ENCODE results near the gene ALG12. TPM values are rescaled to one million over a fixed set of nuclear protein-coding genes. Genes with fewer than 3 reads are reported as not detected.

Gene ALG12
- total and polyA plus RNA-seq, 2 of the 13 experiments (the other 11 are each of a cell fraction or from before 2014, with no cell fraction given), result 7.8 to 15.8 TPM

DNA sequence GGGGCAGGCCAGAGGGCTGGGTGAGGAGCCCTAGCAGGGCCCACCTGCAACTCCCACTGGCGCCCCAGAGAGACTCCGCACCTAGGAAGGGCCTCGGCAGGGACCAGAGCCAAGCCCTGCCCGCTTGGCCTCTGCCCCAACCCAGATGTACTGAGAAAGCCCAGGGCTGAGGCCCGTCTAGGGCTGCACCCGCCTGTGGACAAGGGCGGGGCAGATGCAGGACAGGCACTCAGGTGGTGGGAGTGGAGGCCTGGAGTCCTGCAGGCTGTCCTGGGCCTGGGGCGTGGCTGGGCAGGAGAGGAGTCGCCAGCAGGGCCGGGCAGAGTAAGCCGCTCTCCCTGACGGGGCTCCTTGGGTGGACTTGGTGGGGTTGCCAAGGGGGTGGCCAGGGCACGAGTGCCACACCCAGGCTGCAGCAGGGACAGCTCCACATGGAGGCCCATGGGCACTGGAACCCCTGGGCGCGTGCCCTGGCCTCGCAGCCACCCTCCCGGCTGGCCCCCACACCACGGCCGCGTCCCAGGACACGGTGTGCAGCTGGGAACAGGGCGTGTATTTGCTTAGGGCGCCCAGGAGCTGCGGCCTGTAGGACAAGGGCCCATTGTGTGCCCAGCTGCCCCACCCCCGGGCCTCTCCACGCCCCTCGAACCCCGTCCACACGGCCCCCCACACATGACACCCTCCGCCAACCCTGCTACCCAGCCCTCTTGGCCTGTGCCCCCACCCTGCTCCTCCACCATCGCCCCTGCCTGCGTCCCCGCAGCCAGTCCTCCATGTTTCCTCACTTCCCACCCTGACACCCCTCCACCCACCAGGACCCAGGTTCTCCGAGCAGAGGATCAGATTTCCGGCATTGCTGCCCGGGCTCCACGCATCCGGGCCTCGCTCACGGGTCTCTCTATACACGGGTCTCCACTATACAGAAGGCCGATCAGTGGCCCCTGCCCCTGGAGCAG is 31.0 kb upstream of the ALG12 start (continued):
- TF ChIP-seq, protein P1, sequence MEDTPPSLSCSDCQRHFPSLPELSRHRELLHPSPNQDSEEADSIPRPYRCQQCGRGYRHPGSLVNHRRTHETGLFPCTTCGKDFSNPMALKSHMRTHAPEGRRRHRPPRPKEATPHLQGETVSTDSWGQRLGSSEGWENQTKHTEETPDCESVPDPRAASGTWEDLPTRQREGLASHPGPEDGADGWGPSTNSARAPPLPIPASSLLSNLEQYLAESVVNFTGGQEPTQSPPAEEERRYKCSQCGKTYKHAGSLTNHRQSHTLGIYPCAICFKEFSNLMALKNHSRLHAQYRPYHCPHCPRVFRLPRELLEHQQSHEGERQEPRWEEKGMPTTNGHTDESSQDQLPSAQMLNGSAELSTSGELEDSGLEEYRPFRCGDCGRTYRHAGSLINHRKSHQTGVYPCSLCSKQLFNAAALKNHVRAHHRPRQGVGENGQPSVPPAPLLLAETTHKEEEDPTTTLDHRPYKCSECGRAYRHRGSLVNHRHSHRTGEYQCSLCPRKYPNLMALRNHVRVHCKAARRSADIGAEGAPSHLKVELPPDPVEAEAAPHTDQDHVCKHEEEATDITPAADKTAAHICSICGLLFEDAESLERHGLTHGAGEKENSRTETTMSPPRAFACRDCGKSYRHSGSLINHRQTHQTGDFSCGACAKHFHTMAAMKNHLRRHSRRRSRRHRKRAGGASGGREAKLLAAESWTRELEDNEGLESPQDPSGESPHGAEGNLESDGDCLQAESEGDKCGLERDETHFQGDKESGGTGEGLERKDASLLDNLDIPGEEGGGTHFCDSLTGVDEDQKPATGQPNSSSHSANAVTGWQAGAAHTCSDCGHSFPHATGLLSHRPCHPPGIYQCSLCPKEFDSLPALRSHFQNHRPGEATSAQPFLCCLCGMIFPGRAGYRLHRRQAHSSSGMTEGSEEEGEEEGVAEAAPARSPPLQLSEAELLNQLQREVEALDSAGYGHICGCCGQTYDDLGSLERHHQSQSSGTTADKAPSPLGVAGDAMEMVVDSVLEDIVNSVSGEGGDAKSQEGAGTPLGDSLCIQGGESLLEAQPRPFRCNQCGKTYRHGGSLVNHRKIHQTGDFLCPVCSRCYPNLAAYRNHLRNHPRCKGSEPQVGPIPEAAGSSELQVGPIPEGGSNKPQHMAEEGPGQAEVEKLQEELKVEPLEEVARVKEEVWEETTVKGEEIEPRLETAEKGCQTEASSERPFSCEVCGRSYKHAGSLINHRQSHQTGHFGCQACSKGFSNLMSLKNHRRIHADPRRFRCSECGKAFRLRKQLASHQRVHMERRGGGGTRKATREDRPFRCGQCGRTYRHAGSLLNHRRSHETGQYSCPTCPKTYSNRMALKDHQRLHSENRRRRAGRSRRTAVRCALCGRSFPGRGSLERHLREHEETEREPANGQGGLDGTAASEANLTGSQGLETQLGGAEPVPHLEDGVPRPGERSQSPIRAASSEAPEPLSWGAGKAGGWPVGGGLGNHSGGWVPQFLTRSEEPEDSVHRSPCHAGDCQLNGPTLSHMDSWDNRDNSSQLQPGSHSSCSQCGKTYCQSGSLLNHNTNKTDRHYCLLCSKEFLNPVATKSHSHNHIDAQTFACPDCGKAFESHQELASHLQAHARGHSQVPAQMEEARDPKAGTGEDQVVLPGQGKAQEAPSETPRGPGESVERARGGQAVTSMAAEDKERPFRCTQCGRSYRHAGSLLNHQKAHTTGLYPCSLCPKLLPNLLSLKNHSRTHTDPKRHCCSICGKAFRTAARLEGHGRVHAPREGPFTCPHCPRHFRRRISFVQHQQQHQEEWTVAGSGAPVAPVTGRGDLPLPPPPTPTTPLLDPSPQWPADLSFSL (CRISPR knock-in tag; IDR thresholded peaks at IDR 0.05), result no peak
- TF ChIP-seq CBX1 (IDR thresholded peaks at IDR 0.05; ENCODE audit: low read depth) (peak; percentile 42), PAX8 (CRISPR knock-in tag; IDR thresholded peaks at IDR 0.05; ENCODE audit: borderline replicate concordance) (no peak), TP53 (CRISPR knock-in tag; conservative IDR thresholded peaks at IDR 0.05) (no peak), KLF16 (CRISPR knock-in tag; IDR thresholded peaks at IDR 0.05) (peak in 1 of 2 experiments; percentile 69; a peak in 2 of 4 replicates), CHD2 (IDR thresholded peaks at IDR 0.05; ENCODE audit: low read depth, low read length) (no peak), ETV6 (CRISPR knock-in tag; conservative IDR thresholded peaks at IDR 0.05) (peak; percentile 59; the same call in 1 of the 2 replicates), ZSCAN12 (CRISPR knock-in tag; IDR thresholded peaks at IDR 0.05) (0 out of 2 replicates have a peak, but pooled peaks have one; percentile 58), CHD4 (IDR thresholded peaks at IDR 0.05; ENCODE audit: borderline replicate concordance, low read length) (peak; percentile 64; the same call in 1 of the 2 replicates), ATAD3A (CRISPR knock-in tag; IDR thresholded peaks at IDR 0.05) (no peak)
- TF ChIP-seq, protein P2, sequence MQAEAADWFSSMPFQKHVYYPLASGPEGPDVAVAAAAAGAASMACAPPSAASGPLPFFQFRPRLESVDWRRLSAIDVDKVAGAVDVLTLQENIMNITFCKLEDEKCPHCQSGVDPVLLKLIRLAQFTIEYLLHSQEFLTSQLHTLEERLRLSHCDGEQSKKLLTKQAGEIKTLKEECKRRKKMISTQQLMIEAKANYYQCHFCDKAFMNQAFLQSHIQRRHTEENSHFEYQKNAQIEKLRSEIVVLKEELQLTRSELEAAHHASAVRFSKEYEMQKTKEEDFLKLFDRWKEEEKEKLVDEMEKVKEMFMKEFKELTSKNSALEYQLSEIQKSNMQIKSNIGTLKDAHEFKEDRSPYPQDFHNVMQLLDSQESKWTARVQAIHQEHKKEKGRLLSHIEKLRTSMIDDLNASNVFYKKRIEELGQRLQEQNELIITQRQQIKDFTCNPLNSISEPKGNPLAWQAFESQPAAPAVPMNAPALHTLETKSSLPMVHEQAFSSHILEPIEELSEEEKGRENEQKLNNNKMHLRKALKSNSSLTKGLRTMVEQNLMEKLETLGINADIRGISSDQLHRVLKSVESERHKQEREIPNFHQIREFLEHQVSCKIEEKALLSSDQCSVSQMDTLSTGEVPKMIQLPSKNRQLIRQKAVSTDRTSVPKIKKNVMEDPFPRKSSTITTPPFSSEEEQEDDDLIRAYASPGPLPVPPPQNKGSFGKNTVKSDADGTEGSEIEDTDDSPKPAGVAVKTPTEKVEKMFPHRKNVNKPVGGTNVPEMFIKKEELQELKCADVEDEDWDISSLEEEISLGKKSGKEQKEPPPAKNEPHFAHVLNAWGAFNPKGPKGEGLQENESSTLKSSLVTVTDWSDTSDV (CRISPR knock-in tag; IDR thresholded peaks at IDR 0.05), result peak; percentile 90
- TF ChIP-seq, protein P3, sequence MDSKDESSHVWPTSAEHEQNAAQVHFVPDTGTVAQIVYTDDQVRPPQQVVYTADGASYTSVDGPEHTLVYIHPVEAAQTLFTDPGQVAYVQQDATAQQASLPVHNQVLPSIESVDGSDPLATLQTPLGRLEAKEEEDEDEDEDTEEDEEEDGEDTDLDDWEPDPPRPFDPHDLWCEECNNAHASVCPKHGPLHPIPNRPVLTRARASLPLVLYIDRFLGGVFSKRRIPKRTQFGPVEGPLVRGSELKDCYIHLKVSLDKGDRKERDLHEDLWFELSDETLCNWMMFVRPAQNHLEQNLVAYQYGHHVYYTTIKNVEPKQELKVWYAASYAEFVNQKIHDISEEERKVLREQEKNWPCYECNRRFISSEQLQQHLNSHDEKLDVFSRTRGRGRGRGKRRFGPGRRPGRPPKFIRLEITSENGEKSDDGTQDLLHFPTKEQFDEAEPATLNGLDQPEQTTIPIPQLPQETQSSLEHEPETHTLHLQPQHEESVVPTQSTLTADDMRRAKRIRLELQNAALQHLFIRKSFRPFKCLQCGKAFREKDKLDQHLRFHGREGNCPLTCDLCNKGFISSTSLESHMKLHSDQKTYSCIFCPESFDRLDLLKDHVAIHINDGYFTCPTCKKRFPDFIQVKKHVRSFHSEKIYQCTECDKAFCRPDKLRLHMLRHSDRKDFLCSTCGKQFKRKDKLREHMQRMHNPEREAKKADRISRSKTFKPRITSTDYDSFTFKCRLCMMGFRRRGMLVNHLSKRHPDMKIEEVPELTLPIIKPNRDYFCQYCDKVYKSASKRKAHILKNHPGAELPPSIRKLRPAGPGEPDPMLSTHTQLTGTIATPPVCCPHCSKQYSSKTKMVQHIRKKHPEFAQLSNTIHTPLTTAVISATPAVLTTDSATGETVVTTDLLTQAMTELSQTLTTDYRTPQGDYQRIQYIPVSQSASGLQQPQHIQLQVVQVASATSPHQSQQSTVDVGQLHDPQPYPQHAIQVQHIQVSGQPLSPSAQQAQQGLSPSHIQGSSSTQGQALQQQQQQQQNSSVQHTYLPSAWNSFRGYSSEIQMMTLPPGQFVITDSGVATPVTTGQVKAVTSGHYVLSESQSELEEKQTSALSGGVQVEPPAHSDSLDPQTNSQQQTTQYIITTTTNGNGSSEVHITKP (CRISPR knock-in tag; IDR thresholded peaks at IDR 0.05; ENCODE audit: low read depth), result peak; percentile 33; the same call in 1 of the 2 replicates
